AG04449 (cell line): ENCODE results near the gene COCH.

Experiments used
- CTCF ChIA-PET: fragments of 350-600 bp; formaldehyde crosslinking; extraction: SDS; loops from one replicate; lab custom pipeline; 2021; ENCODE audit warnings: antibody characterized with exemption; lab: Yijun Ruan, JAX
- POLR2A ChIA-PET: fragments of 400-600, 350-600 bp; formaldehyde crosslinking; extraction: SDS; loops from one replicate; lab custom pipeline; 2020; ENCODE audit warnings: antibody characterized with exemption, inconsistent platforms; lab: Yijun Ruan, JAX
- DNase-seq: peaks from one replicate; pipeline ENCODE4 v3.0.0-alpha.2; 2010; ENCODE audit warnings: low read depth, low spot score
- H3K4me3 ChIP-seq: 2 replicates; pipeline ENCODE4 v1.5.1; 2011; ENCODE audit warnings: low read depth, mild to moderate bottlenecking, control low read depth, low read length
- TF ChIP-seq, protein P1 (sequence below): IDR thresholded peaks from one replicate; pipeline ENCODE4 v1.5.1; 2011; ENCODE audit warnings: mild to moderate bottlenecking, moderate library complexity, low read length, control low read depth, inconsistent platforms; ENCODE audit not compliant: insufficient read depth; ENCODE audit errors: missing control alignments

The COCH gene

DNA sequence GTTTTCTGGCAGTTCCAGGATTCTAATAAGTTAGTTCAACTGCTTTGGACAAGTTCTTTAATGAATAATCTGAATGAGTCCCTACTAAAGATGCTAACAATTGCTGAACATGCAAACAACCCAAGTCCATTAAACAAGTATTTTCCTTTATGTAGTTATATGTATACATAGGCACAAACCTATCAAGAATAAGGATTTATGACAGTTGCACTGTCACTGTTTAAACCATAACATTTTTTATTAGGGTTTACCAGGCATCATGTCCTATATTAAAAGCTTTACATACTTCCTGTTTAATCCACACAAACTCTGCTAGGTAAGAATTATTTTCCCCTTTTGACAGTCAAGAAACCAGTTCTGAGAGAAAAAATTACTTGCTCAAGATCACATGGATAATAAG is 31.9 kb upstream of the COCH start:
- no peak for DNase-seq
- TF ChIP-seq, protein P1, sequence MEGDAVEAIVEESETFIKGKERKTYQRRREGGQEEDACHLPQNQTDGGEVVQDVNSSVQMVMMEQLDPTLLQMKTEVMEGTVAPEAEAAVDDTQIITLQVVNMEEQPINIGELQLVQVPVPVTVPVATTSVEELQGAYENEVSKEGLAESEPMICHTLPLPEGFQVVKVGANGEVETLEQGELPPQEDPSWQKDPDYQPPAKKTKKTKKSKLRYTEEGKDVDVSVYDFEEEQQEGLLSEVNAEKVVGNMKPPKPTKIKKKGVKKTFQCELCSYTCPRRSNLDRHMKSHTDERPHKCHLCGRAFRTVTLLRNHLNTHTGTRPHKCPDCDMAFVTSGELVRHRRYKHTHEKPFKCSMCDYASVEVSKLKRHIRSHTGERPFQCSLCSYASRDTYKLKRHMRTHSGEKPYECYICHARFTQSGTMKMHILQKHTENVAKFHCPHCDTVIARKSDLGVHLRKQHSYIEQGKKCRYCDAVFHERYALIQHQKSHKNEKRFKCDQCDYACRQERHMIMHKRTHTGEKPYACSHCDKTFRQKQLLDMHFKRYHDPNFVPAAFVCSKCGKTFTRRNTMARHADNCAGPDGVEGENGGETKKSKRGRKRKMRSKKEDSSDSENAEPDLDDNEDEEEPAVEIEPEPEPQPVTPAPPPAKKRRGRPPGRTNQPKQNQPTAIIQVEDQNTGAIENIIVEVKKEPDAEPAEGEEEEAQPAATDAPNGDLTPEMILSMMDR = no peak
- ChIA-PET POLR2A (no interaction called here), CTCF (no interaction called here)
- H3K4me3 ChIP-seq = no peak overlapping the region

DNA sequence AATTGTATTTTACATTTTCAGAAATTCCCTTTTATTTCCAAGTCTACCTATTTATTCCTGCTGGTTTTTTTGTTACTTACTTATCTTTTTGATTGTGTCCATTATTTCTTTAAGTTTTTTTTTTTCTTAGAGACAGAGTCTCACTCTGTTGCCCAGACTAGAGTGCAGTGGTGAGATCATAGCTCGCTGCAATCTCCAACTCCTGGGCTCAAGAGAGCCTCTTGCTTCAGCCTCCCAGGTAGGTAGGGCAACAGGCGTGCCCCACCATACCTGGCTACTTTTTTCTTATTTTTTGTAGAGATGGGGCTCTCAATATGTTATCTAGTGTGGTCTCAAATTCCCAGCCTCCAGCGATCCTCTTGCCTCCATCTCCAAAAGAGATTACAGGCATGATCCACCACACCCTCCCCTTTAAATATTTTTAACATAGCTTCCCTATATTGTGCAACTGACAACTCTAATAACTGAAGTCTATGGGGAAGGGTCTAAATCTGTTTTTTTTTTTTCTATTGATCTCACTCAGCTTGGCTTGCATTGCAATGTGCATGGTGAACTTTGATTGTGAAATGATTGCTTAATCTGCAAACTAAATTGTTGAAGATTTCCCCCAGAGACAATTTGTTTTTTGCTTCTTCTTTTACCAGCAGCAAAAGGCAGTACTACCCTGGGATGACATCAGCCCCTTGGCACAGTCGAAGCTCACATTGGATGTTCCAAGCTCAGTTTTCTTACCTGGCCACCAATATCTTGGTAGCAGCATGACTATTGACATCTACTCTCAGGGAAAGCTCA is 25.7 kb upstream of the COCH start:
- no peak for DNase-seq
- TF ChIP-seq, protein P1 = no peak
- H3K4me3 ChIP-seq = no peak overlapping the region
- CTCF ChIA-PET = no interaction called here
- POLR2A ChIA-PET = no interaction called here

DNA sequence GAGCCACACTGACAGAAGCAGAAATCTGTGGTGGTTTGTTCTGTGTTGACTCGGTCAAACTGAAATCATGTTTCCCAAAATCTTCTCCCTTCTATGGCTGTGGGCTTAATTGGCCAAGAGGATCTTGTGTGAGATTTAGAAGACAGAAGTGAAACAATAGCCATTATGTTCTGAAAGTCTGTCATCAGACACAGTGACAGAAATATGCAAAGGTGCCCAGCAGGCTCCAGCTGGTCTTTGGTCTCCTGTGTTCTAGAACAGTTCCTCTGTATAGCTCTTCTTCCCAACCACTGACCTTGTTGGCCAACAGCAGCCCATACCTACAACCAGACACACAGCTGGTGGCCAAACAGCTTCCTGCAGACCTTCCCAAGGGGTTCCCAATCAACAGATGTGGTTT is 25.0 kb upstream of the COCH start:
- ChIA-PET POLR2A (no interaction called here), CTCF (no interaction called here)
- TF ChIP-seq, protein P1 = no peak
- no peak for DNase-seq
- H3K4me3 ChIP-seq = no peak overlapping the region

DNA sequence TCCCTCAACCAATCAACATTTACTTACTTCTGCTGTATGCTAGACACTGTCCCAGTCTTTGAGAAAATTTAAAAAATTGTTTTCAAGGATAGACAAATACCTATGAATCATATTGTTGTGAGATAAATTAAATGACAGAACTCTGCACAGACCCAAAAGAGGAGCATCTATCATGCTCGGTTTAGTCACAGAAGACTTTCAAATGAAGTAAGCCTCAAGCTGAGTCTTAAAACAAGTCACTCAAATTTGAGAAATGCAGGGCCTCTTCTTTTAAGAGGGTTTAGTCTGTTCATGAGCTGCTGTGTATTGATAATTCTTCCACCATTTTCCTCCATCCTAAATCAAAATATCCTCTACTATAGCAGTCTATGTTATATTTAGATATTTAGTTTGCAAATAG is 24.4 kb upstream of the COCH start:
- DNase-seq = no peak
- no peak overlapping the region for H3K4me3 ChIP-seq
- ChIA-PET POLR2A (no interaction called here), CTCF (no interaction called here)
- TF ChIP-seq, protein P1 = no peak

DNA sequence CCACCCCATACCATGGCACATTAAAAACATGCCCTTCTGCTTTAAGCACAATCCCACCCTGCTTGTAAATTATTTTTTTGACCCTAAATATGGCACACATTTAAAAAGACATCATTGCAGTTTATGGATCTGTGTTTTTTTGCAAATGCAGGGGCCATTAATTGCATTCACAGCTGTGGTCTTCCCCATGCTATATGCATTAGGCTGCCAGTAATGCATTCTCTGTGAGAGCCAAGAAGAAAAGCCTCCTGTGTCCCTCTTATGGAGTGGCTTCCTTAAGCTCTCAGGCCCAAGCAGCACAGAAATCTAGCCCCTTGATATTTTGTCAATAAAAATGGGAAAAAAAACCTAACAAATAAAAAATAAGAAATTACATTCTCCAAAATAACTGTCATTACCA is 20.4 kb upstream of the COCH start:
- POLR2A ChIA-PET = no interaction called here
- TF ChIP-seq, protein P1 = no peak
- H3K4me3 ChIP-seq = no peak overlapping the region
- CTCF ChIA-PET = no interaction called here
- no peak for DNase-seq

DNA sequence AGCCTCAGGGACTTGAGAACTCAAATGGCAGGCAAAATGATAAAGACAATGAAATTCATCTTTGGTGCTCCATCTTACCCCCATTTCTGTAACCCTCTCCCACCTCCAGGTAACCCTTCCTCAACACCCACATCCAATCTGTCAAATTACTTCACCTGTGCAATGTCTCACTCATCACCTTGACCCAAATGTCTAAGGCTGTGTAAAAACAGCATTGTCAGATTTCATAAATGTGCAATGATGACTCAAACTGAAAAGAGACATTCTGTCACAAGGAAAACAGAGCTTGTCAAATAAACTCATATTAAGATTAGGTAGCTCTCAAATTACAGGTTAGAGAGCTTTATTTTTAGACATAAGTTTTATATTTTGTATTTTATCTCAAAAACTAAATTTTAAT is 19.9 kb upstream of the COCH start:
- H3K4me3 ChIP-seq = no peak overlapping the region
- TF ChIP-seq, protein P1 = no peak
- POLR2A ChIA-PET = no interaction called here
- DNase-seq = no peak
- CTCF ChIA-PET = no interaction called here
